ENCODE results near the gene NAPA.
A peak's percentile ranks its signal among the peaks of the same experiment; 100 is the strongest.
"Not testable (repeated sequence)": the region's sequence is repeated elsewhere in the genome, so short reads cannot be mapped to it uniquely, and the experiment has no call there.

NAPA gene

DNA sequence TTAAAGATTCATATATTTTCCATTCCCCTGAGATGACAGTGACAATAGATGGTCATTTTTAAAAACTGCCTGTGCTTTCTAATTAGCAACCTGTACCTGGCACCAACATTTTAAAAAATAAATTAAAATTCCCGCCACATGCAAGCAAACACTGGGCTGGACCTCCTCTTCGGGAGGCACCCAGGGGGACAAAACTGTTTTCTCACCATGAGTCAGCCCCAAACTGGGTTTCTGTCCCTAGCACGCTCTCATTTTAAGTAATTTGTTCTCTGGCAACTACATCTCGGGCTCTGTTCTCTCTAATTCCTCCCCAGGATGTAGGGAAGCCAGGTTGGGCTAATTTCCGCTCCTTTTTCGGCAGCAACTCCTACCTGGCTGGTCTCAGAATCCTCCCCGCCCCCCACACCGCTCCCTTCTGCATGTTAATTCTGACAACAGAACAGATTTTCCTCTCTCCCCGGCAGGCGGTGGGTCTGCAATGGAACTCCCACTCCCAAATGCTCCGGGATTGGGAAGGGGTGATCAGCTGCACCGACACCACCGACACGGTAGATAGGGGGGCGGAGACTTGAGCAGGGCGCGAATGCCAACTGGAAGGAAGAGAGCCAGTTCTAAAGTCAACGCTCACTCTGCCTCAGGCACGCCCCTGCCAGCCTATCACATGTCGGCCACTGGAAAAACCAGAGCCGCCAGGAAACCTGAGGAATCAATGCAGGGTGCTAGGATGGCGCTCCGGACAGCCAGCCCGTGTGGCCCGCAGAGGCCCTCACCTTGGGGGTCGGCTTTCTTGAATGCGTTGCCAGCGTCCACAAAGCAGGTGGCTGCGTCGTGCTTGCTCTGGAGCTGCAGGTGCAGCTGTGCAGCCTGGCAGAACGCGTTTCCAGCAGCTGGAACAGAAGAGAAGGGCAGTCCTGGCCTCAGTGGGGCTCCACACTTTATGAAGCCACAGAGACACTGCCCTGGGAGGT lies 14.7 kb downstream of the NAPA start:
- no peak for DNase-seq

- peak; percentile 66 for DNase-seq
Observed at GRCh38 chr19:47499371-47499770, 15.5 kb downstream of the NAPA start.

- no peak for DNase-seq
Observed at GRCh38 chr19:47498561-47498960, 16.3 kb downstream of the NAPA start.

DNA sequence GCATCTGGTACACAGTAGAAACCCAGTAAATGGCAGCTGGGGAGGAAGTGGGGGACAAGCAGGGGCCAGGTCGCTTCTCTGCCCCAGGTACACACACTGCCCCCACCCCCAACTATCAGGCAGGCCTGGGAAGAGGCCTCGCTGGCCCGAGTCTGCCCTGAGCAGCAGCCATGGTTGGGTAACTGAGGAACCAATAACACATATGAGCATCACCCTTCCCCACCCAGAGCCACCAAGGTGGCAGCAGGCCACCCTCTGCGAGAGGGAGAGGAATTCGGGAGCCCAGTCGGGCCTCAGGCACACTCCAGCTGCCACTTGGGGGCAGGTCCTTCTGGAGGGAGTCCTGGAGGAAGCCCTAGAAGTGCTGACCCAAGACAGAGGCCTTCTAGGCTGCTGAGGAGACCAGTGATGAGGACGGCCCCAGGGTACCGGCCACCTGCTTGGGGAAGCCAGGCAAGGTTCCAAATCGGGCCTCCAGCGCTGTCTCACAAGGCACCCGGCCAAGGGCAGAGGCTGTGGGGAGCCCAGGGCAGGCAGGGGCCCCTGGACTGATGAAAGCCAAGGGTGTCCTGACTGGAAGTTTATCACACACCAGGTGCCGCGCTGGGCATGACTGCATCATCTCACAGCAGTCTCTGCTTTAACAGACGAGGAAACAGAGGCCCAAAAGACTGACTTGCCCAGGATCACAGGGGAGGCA lies 16.9 kb downstream of the NAPA start:
- peak; percentile 25 for DNase-seq

DNA sequence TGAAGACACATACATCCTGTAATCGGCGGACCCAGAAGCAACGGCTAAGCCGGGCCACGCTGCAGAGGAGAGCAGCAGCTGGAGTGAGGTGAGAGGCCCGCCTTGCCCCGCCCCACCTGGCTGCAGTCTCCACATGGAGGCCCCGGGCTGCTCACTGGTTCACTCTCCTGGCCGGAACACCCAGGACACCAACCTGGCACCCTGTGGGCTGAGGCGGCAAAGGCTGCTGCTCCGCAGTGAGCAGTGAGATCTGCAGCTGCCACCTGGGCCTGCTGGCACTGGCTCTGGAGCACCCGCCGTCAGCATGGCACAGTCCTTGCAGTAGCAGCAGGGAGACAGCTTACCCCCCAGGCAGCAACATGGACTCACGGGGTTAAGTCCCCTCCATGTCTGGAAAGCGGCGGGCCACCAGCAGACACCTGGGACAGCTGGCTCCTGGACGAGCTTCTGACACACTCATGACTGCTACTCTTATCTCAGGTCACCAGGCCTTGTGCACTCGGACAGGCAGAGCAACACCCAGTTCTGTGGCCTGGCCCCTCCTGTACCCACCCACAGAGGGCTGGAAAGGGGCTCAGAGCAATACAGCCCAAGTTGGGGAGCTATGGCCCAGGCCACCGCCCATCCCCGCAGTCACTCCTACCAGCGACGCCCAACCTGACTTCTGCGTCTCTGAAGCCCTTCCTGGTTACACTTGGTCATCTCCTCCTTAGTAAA lies 17.7 kb downstream of the NAPA start:
- DNase-seq: peak; percentile 72

- DNase-seq: no peak
Observed at GRCh38 chr19:47495478-47496372, 19.1 kb downstream of the NAPA start.

DNA sequence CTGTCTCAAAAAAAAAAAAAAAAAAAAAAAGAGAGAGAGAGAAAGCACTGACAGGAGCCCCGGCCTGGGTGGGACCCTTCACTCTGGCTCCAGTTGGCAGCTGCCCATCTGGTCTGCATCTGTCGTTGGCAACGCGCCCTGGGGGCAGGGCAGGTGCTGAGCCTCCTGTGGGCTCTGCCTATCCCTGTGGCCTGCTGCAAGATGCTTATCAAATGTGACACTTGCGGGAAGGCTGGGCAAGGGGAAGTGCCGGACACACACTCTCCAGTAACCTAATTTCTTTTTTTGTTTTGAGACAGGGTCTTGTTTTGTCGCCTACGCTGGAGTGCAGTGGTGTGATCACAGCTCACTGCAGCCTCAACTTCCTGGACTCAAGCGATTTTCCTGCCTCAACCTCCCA lies 20.1 kb downstream of the NAPA start:
- peak; percentile 86 for DNase-seq

GRCh38 chr19:47494211-47494547 lies 20.7 kb downstream of the NAPA start:
- DNase-seq: no peak

GRCh38 chr19:47493378-47494210 lies 21.3 kb downstream of the NAPA start:
- DNase-seq: no peak

GRCh38 chr19:47492571-47493377 lies 22.1 kb downstream of the NAPA start:
- DNase-seq: no peak

- DNase-seq: no peak
Observed at GRCh38 chr19:47492137-47492533, 22.7 kb downstream of the NAPA start.

DNA sequence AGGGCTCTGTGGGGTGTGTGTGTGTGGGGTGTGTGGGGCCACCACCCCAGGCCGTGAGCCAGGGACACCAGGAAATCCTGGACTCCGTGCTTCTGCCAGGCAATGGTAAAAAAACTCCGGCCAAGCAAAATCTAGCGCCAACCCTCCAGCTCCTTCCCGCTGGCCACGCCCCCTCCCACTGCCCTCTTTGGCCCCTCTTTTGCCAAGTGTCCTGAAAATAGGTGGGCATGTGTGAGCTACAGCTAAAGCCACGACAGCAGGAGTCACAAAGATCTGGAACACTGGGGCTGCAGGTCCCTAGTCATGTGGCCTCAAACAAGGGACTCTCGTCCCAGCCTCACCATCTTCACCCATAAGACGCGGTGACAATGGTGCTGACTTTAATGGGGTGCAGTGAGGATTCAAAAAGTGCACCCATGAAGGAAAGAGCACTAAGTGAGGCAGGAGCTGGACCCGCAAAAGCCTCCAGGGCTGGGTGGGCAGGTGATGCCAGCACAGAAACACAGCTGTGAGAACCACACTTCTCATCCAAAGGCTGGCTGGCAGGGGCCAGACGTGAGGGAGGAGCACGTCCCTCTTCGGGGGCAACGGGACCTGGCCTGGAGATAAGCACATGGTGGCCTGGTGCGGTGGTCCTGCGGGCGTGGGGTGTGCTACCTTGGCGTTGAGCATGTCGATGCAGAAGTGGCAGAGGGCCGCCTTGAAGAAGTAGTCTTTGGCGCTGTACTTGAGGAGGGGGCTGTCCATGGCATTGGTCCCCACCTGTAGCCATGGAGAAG lies 23.3 kb downstream of the NAPA start:
- no peak for DNase-seq

GRCh38 chr19:47490847-47491246 lies 24.0 kb downstream of the NAPA start:
- DNase-seq: no peak

DNA sequence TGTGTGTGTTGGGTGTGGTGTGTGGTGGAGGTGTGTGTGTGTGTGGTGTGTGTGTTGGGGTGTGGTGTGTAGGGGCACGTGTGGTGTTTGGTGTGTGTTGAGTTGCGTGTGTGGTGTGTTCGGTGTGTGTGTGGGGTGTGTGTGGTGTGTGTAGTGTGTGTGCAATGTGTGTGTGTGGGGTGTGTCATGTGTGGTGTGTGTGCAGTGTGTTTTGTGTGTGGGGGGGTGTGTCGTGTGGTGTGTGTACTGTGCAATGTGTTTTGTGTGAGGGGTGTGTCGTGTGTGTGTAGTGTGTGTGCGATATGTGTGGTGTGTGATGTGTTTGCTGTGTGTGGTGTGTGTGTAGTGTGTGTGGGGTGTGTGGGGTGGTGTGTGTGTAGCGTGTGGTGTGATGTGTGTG lies 24.8 kb downstream of the NAPA start:
- DNase-seq: no peak

DNA sequence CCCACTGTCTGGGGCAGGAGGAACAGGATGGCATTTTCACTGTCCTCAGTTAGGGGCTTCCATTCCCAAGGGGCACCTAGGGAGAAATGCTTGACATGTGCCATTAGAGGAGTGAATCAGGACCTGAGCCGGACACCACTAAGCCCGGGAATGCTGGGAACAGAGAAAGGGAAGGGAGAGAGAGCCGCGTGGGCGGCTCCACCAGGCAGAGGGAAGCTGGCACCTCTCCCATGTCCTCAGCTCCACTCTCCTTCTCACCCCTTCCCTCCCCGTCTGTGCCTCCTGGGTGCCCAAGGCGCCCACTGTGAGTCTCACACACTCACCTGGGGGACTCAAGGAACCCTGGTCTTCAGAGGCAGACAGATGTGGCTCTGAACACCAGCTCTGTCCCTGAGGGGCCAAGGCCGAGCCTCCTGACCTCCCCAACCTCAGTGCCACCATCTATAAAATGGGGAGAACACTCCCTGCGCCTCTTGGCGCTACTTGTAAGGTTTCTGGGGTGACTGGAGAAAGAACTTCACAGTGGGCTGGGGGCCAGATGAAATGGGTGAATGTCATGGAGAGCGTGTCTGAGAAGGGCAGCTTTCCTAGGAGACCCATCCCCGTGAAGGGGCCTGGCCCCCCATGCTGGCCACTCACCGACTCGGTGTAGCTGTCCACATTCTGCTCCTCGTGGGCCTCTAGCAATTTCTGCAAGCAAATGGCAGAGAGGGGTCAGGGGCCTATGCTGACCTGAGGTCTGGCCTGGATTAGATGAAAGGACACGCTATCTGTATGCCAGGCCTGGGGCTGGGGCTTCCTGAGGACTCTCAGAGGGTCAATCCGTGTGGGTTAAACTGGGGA lies 25.6 kb downstream of the NAPA start:
- DNase-seq: no peak

DNA sequence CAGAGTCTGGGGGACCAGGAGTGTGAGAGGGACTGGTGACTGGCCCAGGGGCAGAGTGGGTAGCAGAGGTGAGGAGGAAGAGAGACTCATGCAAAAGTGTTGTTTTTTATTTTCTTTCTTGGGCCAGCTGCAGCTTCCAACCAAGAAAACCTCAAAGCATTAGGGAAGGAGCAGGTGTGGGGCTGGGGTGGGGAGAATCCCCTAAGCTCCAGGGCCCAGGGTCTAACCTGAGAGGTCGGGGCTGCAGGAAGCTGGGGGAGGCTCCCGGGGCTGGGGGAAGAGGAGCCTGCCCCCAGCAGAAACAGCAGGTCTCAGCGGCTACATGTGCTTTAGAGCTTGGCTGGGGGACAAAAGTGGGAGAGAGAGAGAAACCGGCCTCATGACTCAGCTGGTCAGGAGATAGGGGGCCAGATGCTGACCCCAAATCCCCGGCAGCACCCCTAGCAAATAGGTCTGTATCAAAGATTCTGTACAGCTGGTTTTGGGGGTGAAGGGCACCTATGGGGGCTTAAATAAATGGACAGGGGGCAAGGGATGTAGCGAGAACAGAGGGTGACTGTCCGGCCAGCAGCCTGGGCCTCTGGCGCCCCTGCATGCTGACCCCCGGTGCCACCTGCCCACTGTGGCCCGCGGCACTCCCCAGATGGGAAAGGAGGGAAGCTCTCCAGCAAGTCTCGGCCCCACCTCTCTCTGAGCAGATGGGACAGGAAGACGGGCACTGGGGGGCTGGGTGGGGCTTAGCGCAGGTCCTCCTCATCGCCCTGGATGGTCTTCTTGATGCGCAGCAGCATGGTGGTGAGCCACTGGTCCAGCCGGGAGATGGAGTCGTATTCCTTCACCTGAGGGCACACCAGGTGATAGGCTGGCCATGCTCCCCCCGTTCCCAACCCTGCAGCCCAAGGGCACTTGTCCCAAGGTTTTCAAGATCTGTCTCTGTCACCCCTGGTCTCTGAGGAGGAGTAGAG lies 27.0 kb downstream of the NAPA start:
- no peak for DNase-seq

DNA sequence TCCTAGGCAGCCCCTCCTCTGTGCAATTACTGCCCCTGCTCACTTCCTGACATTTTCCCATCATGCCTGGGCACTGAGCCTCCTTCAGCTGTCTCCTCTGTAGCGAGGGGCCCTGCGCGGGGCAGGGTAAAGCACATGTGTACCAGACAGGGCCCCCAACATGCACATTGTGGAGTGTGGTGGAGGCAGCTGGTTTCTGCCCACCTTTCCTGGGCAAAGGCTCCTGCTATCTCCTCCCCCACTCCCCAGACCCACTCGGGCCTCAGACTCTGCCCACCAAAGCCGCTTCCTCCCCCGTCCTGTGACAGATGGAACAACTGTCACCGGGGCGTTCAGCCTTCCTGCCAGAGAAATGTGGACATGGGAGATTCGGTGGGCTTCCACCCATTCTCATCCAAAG lies 28.0 kb downstream of the NAPA start:
- DNase-seq: no peak

DNA sequence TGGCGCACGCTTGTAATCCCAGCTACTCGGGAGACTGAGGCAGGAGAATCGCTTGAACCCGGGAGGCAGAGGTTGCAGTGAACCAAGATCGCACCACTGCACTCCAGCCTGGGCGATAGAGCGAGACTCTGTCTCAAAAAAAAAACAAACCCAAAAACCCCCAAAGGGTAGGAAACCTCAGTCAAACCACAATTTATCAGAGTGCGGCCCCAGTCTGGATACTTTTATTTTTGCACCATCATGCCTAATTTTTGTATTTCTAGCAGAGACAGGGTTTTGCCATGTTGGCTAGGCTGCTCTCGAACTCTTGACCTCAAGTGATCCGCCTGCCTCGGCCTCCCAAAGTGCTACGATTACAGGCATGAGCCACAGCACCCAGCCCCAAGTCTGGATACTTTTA lies 28.6 kb downstream of the NAPA start:
- DNase-seq: not testable (repeated sequence)
